ENCODE results near the gene TAS2R43.
"Not testable (repeated sequence)": the region's sequence is repeated elsewhere in the genome, so short reads cannot be mapped to it uniquely, and the experiment has no call there.

The TAS2R43 gene, protein sequence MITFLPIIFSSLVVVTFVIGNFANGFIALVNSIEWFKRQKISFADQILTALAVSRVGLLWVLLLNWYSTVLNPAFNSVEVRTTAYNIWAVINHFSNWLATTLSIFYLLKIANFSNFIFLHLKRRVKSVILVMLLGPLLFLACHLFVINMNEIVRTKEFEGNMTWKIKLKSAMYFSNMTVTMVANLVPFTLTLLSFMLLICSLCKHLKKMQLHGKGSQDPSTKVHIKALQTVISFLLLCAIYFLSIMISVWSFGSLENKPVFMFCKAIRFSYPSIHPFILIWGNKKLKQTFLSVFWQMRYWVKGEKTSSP

DNA sequence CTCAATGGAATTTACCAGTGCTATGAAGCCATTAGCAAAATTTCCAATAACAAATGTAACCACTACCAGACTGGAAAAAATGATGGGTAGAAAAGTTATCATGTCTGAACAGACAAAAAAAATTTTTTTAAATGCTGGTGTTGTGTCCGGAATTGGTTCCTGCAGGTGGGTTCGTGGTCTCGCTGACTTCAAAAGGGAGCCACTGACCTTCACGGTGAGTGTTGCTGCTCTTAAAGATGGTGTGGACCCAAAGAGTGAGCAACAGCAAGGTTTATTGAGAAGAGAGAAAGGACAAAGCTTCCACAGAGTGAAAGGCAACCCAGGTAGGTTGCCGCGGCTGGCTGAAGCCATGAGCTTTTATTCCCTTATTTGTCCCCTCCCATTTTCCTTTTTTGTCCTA lies at the start of gene TAS2R43:
Gene TAS2R43, minus strand, starts transcription at position 186 of the 400 bp plus-strand sequence. Its CDS starts 84 bp downstream, at position 102.
- DNase-seq, result no peak

DNA sequence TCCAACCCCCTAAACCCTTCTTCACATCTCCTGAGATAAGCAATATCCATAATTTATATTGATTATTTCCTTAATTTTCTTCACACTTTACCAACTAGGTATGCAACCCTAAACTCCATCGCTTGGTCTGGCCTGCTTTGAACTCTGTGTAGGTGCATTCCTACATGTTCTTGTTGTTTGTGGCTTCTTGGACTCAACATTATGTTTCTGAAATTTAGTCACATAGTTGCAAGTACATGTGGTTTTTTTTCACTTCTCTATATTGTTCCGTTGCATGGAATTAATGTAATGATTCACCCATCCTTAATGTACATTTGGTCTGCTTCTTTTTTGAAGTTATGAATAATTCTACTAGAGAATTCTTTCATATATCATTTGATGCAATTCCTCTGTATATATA lies 44.0 kb upstream of the TAS2R43 start:
- no peak for DNase-seq

DNA sequence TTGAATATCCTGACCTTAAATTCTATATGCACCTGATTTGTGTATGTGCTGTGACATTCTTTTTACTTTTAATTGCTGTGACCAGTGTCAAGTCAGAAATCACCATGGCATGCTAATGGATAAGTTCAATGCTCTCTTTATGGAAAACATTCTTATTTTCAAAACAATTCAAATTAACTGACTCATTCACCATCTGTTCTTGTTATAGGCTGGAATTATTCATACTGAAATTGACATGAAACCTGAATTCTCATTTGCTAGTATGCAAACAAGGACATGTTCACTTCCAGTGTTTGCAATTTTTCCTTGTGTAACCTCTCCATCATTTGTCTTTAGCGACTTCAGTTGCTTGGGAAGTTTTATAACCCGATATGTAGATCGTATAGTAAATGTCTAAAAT lies 42.2 kb upstream of the TAS2R43 start, which contains the start of gene TAS2R30:
Gene TAS2R30, minus strand, starts transcription at position 340 of the 400 bp plus-strand sequence. CDS start 400 bp downstream, outside the sequence.
- DNase-seq, result no peak

DNA sequence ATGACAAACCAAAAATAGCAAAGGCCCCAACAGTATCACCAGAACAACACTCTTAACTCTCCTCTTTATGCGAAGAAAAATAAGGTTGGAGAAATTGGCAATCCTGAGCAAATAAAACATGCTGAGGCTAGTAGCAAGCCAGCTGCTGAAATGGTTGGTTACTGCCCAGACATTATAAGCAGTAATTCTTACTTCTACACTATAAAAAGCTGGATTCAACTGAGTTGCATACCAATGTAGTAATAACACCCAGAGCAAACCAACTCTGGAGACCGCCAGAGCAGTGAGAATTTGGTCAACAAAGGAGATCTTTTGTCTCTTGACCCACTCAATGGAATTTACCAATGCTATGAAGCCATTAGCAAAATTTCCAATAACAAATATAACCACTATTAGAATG lies 41.7 kb upstream of the TAS2R43 start:
- no peak for DNase-seq

DNA sequence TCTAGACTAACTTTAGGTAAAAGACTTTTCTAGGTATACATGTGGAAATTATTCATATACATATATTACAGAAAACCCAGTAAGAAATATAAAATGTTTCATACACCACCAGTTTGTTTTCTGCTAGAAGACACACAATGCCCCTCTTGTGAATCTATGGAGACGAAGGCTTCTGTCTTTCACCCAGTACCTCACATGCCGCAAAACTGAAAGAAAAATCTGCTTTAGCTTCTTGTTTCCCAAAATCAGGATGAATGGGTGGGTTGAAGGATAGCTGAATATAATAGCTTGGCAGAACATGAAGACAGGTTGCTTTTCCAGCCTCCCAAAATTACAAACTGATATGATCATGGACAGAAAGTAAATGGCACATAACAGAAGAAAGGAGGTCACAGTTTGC lies 41.0 kb upstream of the TAS2R43 start:
- DNase-seq, result no peak

DNA sequence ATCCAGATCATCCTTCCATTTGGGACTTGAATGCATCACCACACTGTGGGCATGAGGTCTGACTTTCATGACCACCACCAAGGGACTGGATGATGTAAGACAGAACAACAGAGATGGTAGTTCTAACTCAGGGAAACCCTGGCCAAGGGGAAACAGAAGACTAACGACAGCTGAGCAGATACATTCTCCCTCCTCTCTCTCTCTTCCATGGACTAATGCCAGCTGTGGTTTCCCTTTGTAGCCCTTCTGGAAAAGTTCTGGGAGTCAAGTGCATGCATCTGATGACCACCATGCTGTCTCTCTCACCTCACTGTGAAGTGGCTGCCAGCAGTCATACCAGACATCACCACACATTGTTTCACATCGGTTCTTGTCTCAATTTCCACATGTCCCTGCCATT lies 38.9 kb upstream of the TAS2R43 start:
- no peak for DNase-seq

DNA sequence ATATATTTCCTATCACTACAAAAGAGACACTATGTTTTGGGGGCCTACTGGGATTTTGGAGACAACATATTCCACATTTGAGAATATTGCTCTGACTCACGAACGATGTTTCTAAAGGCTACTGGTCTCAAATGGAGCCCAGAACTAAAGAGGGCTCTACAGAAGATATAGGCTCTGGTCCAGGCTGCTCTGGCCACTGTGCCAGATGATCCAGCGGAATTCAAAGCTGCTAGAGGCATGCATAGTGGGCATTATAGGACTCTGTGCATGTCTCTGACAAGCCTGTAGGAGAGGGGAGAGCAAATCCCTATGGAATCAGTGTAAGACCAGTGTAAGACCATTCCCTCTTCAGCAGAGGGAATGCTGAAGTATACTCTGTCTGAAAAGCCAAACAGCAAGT lies 38.3 kb upstream of the TAS2R43 start:
- DNase-seq, result no peak

DNA sequence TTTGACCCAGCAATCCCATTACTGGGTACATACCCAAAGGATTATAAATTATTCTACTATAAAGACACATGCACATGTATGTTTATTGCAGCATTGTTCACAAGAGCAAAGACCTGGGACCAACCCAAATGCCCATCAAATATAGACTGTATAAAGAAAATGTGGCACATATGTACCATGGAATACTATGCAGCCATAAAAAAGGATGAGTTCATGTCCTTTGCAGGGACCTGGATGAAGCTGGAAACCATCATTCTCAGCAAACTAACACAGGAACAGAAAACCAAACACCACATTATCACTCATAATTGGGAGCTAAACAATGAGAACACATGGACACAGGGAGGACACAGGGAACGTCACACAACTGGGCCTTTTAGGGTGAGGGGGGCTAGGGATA lies 22.0 kb upstream of the TAS2R43 start:
- DNase-seq, result not testable (repeated sequence)

DNA sequence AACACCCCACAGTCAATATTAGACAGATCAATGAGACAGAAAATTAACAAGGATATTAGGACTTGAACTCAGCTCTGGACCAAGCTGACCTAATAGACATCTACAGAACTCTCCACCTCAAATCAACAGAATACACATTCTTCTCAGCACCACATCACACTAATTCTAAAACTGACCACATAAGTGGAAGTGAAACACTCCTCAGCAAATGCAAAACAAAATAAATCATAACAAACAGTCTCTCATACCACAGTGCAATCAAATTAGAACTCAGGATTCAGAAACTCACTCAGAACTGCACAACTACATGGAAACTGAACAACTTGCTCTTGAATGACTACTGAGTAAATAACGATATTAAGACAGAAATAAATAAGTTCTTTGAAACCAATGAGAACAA lies 19.1 kb upstream of the TAS2R43 start:
- not testable (repeated sequence) for DNase-seq

DNA sequence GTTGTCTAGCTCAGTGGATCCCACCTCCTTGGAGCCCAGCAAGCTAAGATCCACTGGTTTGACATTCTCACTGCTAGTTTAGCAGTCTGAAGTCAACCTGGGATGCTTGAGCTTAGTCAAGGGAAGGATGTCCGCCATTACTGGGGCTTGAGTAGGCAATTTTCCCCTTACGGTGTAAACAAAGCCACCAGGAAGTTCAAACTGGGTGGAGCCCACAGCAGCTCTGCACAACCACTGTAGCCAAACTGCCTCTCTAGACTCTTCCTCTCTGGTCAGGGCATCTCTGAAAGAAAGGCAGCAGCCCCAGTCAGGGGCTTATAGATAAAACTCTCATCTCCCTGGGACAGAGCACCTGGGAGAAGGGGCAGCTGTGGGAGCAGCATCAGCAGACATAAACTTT lies 16.7 kb upstream of the TAS2R43 start:
- no peak for DNase-seq

DNA sequence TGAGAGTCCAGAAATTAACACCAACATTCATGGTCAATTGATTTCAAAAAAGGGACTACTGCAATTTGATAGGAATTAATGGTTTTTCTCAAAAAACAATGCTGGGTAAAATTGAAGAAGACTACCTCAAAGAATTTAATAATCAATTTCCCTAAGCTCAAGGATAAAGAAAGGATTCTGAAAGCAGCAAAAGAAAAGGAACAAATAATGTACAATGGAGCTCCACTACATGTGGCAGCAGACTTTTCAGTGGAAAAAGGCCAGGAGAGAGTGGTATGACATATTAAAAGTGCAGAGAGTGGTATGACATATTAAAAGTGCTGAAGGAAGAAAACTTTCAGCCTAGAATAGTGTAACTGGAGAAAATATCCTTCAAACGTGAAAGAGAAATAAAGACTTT lies 15.6 kb upstream of the TAS2R43 start:
- no peak for DNase-seq

DNA sequence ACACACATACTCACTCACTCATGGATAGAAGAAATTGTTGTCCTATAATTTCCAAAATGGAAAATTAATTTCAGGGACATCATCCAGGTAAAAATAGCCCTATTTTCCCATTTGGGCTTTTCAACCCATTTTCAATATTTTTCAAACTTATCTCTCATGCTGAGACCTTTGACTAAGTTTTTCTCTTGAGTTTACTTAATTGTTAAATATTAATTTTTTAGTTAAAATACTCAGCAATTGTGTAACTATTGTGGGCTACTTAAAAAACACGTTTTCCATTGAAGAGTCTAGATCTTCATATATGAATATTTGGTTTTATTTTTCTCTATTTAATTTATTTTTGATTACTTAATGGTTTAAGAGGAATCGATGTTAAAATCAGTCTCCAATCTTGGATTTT lies 14.2 kb upstream of the TAS2R43 start:
- no peak for DNase-seq

DNA sequence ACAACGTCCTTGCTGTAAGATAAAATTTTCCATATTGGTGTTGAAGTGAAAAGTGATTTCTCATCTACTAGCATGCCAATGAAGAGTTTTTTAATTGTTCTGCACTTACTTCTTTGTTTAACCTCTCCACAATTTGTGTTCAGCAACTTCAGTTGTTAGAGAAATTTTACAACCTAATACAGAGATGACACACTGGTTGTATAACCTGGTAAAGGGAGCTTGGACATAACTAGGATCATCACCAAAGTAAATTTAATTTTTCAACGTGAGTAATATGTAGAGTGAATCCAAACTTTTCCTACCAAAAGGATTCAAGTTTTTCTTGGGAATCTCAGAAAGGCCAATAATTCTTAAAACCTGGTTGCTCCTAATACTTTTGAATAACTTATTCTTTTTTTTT lies 13.4 kb upstream of the TAS2R43 start:
- DNase-seq, result no peak

DNA sequence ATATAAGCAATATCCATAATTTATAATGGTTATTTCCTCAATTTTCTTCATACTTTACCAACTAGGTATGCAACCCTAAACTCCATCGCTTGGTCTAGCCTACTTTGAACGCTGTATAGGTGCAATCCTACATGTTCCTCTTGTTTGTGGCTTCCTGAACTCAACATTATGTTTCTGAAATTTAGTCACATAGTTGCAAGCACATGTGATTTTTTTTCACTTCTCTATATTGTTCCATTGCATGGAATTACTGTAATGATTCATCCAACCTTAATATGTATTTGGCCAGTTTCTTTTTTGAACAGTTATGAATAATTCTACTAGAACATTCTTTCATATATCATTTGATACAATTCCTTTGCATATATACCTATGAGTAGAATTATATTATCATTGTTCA lies 2.8 kb upstream of the TAS2R43 start:
- DNase-seq, result not testable (repeated sequence)

DNA sequence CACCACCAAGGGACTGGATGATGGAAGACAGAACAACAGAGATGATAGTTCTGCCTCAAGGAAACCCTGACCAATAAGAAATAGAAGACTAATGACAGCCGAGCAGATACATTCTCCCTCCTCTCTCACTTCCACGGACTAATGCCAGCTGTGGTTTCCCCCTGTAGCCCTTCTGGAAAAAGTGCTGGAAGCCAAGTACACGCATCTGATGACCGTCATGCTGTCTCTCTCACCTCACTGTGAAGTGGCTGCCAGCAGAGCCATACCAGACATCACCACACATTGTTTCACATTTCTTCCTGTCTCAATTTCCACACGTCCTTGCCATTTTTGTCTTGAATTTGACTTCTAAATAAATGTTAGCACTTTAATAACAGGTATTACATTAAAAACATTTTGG lies 2.9 kb downstream of the TAS2R43 start:
- no peak for DNase-seq

DNA sequence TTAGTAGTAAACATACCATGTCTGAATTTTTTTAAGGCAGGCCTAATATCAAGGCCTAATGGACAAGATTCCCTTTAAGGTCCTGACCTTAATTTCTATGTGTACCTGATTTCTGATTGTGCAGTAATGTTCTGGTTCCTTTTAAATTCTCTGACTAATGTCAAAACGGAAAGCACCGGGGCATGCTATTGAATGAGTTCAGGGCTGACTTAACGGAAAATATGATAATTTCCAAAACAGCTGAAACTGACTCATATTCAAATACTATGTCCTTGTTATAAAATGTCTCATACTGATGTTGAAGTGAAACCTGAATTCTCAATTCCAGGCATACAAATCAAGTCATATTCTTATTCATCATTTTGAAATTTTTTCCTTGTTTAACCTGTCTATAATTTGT lies 6.7 kb downstream of the TAS2R43 start:
- no peak for DNase-seq

DNA sequence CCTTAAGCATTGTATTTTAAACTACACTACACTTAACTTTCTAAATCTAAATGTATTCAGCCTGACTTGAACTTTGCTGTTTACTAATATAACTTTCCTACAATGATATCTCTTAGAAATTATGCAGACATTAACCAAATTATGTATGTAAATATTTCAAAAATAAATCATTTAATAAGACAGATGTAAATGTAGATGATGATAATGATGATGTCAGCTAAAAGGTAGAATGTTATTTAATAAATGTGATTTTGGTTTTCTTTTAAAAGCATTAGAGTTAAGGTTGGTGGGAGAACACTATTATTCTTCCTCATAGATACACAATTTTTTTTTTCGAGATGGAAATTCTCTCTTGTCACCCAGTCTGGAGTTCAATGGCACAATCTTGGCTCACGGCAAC lies 10.1 kb downstream of the TAS2R43 start:
- DNase-seq, result no peak

DNA sequence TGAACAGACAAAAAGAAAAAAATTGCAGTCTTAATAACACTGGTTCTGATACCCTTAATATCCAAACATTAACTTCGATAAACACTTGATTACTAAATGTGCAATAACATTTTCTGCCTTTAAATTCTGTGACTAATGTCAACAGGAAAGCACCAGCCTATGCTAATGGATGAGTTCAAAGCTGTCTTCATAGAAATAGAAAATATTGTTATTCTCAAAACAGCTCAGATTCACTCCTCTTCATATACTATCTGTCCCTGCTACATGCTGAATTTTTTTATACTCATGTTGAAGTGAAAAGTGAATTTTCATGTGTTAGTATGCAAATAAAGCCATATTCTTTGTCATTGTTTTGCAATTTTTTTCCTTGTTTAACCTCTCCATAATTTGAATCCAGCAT lies 13.9 kb downstream of the TAS2R43 start:
- no peak for DNase-seq

DNA sequence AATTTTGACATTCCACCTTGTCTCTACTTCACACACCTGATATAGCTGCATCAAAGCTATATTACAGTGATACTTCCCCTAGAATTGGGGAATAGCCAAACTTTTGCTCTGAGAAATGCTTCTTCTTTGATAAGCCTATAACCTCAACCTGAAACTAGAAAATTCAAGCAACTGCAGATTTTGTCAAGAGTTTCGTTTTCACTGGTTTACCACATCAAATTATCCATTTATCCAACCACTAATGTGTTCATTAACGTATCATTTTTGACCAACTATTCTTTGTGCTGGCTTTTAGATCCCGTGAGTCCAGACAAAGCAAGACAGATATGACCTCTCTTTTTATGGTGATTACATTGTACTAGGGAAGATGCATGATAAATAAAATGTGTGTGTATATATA lies 16.5 kb downstream of the TAS2R43 start:
- no peak for DNase-seq

DNA sequence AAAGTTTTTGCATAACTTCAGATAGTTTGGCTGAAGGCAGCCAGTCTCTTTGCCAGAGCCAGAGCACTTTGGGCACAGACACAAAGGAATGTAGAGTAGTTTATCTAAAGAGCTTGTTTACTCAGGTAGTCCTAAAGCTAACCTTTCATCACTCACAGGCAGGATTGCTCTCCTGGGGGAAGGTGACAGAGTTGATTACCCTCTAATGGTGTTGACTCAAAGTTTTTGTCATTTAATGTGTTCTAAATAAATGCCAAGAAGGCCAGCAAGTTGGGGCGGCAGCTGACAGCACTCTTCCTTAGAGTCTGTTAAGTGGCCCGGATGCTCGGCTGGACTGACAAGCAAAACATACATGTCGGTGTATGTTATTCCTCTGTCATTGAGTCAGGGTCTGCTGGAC lies 20.7 kb downstream of the TAS2R43 start:
- DNase-seq, result no peak

DNA sequence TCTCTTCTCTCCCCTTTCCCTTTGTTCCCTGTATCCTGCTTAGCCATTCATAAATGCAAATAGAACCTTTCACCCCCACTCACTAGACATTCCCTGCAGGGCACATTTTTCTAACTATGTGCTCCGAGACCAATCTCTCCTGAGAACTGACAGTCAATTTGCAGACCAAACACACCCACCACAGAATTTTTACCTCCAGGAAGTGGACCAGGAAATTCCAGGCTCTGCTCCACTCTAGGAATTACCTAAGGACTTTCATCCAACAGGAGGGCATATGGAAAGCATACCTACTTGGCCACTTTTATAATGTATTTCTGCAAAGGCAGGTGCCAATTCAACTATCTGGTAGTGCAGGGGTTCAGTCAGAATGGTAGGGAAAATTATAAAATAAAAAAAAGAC lies 21.1 kb downstream of the TAS2R43 start:
- no peak for DNase-seq

DNA sequence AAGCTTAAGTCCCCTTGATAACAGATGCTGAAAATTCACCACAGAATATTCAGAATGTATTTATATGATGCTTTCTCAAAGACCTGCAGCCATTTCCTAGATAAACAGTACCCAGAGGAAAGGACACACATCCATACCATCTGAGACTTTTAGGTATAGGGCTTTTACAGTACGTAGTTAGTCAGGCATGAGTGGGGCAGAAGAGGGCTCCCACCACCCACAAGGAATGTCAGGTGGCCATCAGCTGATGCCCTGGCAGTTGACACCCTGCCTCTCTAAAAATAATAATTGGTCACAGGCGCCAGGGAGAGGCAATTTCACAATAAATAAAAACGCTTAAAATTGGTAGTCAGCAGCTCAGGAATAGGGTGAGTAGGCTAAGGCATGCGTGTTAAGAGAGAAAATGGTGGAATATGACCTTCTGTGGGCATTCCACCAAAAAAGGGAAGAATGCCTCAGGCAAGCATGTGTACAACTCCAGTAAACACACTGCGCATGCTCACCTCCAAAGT lies 22.2 kb downstream of the TAS2R43 start:
- no peak for DNase-seq

DNA sequence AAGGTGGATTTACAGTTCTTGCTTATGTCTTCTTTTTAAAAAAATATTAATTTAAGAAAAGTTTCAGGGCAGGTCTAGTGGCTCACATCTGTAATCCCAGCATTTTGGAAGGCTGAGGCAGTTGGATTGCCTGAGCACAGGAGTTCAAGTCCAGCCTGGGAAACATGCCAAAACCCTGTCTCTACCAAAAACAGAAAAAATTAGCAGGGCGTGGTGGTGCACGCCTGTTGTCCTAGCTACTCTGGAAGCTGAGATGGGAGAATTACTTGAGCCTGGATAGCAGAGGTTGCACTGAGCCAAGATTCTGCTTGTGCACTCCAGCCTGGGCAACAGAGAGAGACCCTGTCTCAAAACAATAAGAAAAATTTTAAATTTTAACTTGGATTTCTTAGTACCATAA lies 24.6 kb downstream of the TAS2R43 start:
- no peak for DNase-seq

DNA sequence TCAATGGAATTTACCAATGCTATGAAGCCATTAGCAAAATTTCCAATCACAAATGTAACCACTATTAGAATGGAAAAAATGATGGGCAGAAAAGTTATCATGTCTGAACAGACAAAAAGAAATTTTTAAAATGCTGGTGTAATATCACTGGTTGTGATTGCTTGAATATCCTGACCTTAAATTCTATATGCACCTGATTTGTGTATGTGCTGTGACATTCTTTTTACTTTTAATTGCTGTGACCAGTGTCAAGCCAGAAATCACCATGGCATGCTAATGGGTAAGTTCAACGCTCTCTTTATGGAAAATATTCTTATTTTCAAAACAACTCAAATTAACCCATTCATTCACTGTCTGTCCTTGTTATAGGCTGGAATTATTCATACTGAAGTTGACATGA lies 29.9 kb downstream of the TAS2R43 start, which contains the start of gene TAS2R46:
Gene TAS2R46, minus strand, starts transcription at position 101 of the 400 bp plus-strand sequence. Its CDS starts 0 bp downstream, at position 101.
- not testable (repeated sequence) for DNase-seq

DNA sequence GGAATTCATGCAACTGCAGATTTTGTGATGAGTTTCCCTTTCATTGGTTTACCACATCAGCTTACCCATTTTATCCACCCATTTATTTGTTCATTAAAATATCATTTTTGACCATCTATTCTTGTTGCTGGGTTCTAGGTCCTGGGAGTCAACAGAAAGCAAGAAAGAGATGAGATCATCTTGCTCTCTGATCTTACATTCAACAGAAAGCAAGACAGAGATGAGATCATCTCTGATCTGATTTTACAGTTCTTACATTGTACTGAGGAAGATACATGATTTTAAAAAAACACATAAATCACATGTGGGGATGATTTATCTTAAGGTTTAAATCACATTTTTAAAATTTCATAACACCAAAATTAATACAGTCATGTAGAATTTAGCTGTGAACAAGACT lies 32.3 kb downstream of the TAS2R43 start:
- no peak for DNase-seq
